ENCODE data around the gene CAMTA1.
"Not testable (repeated sequence)": the region's sequence is repeated elsewhere in the genome, so short reads cannot be mapped to it uniquely, and the experiment has no call there.

The CAMTA1 gene

DNA sequence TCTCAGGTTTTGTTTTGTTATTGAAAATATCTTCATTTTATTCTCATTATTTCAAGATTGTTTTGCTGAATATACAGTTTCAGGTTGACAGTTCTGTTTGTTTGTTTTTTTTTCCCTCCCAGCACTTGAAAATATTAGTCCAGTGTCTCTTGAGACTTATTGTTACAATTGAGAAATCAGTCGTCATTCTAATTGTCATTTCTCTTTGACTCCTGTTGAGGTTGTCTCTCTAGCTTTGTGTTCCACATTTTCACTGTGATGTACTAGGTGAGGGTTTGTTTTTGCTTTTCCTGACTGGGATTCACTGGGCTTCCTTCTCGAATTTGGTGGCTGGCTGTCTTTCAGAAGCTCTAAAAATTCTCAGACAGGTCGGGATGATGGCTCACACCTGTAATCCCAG is 542.6 kb downstream of the CAMTA1 start:
- H3K4me3 ChIP-seq (ENCODE audit: control insufficient read depth, low read depth, low read length) = no peak overlapping the region
- DNase-seq (ENCODE audit: low read depth) = no peak
- TF ChIP-seq, protein P1, sequence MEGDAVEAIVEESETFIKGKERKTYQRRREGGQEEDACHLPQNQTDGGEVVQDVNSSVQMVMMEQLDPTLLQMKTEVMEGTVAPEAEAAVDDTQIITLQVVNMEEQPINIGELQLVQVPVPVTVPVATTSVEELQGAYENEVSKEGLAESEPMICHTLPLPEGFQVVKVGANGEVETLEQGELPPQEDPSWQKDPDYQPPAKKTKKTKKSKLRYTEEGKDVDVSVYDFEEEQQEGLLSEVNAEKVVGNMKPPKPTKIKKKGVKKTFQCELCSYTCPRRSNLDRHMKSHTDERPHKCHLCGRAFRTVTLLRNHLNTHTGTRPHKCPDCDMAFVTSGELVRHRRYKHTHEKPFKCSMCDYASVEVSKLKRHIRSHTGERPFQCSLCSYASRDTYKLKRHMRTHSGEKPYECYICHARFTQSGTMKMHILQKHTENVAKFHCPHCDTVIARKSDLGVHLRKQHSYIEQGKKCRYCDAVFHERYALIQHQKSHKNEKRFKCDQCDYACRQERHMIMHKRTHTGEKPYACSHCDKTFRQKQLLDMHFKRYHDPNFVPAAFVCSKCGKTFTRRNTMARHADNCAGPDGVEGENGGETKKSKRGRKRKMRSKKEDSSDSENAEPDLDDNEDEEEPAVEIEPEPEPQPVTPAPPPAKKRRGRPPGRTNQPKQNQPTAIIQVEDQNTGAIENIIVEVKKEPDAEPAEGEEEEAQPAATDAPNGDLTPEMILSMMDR (conservative IDR thresholded peaks at IDR 0.05; ENCODE audit: control insufficient read depth, insufficient read depth, low read depth, low read length) = no peak

DNA sequence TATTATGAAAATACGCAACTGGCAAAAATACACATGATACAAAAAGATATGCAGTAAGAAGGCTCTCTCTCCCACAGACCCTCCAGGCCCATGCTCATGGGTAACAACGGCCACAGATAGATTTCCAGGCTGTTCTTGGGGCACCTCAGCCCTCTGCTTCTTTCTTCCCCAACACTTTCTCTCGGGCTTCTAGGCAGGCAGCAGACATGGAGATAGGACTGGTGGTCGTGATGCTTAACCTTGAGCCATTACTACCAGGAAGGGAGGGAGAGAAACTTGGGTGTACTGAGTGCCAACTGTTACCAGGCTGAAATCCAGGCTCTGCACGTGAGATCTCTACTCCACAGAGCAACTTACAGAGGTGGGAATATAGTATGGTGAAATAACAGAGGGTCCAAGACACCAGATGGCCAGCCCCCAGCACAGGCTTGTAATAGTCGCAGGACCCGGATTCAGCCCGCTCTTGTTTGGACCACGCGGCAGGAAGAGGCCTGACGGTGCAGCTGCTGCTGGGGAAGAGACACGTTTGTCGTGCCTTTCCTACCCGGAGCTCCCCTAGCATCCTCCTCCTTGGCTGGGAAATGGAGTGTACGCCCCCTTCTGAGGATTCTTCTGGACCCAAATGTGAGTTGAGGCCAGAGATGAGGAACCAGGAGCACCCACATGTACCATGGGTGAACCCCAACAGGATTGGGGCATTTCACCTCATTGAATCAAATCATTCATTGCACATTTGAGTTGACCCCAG is 544.8 kb downstream of the CAMTA1 start:
- DNase-seq (ENCODE audit: low read depth) = no peak
- H3K4me3 ChIP-seq (ENCODE audit: control insufficient read depth, low read depth, low read length) = no peak overlapping the region
- TF ChIP-seq, protein P1 (conservative IDR thresholded peaks at IDR 0.05; ENCODE audit: control insufficient read depth, insufficient read depth, low read depth, low read length) = no peak

DNA sequence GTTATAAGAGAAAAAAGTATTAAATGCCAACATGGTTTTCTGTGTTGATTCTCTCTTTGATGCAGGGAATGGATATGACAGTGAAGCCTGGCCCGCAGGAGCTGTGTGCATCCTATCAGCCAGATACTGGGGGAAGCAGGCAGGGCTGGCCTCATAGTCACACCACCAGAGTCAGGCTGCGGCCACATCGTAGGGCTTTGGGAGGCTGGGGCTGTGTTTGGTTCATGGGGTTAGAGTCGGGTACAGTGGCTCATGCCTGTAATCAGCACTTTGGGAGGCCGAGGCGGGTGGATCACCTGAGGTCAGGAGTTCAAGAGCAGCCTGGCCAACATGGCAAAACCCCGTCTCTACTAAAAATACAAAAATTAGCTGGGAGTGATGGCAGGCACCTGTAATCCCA is 545.5 kb downstream of the CAMTA1 start:
- DNase-seq (ENCODE audit: low read depth); H3K4me3 ChIP-seq (ENCODE audit: control insufficient read depth, low read depth, low read length): not testable (repeated sequence)

DNA sequence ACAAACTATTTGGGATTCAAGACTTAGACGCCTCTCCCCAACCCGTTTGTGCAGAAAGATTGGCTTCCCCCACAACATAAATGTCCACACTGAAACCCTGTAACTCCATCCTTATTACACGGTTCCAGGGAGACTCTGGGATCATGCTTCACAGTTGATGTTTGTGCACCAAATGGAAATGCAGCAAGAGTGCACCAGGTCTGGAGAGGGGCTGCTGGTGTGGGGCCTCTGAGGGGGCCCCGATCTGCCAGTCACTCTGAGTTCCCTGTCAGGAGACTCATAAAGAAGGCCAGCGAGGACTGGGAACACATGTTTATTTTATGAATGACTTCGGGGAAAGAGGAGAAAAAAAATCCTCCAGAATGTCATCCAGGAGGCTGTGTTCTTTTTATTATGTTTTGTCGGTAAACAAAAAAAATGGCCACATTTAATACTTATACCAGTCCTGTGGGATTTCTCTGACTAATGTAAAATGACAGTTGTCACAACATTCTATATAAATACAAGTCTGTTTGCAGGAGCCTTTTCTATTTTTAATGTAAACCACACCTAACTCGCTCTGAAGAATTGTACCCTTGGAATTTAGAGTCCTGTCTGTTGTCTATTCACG is 546.8 kb downstream of the CAMTA1 start:
- no peak overlapping the region for H3K4me3 ChIP-seq (ENCODE audit: control insufficient read depth, low read depth, low read length)
- TF ChIP-seq, protein P1 (conservative IDR thresholded peaks at IDR 0.05; ENCODE audit: control insufficient read depth, insufficient read depth, low read depth, low read length) = no peak
- no peak for DNase-seq (ENCODE audit: low read depth)

- TF ChIP-seq, protein P1 (conservative IDR thresholded peaks at IDR 0.05; ENCODE audit: control insufficient read depth, insufficient read depth, low read depth, low read length) = no peak
- DNase-seq (ENCODE audit: low read depth) = no peak
- H3K4me3 ChIP-seq (ENCODE audit: control insufficient read depth, low read depth, low read length) = no peak overlapping the region
These were observed 547.8 kb downstream of the CAMTA1 start for GRCh38 chr1:7333094-7333493.

GRCh38 chr1:7333620-7334019 is 548.4 kb downstream of the CAMTA1 start:
- DNase-seq (ENCODE audit: low read depth) = no peak
- TF ChIP-seq, protein P1 (conservative IDR thresholded peaks at IDR 0.05; ENCODE audit: control insufficient read depth, insufficient read depth, low read depth, low read length) = no peak
- H3K4me3 ChIP-seq (ENCODE audit: control insufficient read depth, low read depth, low read length) = no peak overlapping the region

- H3K4me3 ChIP-seq (ENCODE audit: control insufficient read depth, low read depth, low read length) = no peak overlapping the region
- peak; percentile 27 for DNase-seq (ENCODE audit: low read depth)
- TF ChIP-seq, protein P1 (conservative IDR thresholded peaks at IDR 0.05; ENCODE audit: control insufficient read depth, insufficient read depth, low read depth, low read length) = no peak
These were observed 549.3 kb downstream of the CAMTA1 start for GRCh38 chr1:7334475-7335035.

Data from fibroblast of mammary gland (primary cell).